NAMALWA (cell line): Measurements from ENCODE around the gene SETD3.

Experiments used
- DNase-seq: peaks from one replicate; pipeline ENCODE4 v3.0.0-alpha.2; 2015; ENCODE audit warnings: low spot score

The SETD3 gene

DNA sequence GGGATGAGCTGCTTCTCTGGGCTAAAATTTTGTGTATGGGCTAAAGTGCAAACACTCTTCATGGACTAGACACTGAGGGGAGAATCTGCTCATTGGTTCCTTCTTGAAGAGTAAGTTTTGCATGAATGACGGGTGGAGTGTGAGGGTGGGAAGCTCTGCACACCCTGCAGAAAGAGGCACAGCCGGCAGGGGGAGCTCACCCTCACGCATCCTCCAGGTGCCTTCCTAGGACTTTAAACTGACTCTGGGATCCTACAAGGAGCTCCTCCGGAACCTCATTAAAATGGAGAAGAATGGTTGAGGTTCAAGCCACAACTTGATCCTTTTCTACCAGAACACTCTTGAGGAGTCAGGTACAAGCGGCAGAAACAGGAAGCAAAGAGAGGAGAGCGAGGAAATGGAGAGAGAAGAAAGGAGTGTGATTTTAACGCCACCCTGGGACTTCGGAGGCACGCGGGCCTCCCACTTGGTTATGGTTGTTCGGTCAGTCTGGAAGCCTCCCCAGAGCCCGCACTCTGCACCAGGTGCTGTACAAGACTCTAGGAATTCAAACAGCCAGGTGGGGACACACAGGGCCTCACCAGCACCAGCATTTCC is 87.5 kb downstream of the SETD3 start:
- peak; percentile 47 for DNase-seq

DNA sequence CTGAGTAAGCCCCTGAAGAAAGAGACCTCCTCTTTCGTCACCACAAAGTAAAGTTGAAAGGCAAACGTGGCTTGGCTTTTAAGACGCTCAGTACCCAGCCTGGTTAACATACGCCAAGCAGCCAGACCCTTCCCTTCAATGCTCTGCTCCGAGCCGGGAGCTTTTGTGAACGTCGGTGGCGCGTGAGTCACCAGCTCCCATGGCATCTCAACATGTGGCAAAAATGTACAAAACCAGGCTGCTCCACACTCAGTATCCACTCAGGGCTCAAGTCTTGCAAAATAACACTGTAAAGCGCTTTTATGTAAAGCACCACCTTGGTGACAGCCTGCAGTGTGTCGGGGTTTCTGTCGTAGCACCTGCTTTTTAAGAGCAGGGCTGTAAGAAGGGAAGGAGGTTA is 89.0 kb downstream of the SETD3 start:
- DNase-seq = no peak

DNA sequence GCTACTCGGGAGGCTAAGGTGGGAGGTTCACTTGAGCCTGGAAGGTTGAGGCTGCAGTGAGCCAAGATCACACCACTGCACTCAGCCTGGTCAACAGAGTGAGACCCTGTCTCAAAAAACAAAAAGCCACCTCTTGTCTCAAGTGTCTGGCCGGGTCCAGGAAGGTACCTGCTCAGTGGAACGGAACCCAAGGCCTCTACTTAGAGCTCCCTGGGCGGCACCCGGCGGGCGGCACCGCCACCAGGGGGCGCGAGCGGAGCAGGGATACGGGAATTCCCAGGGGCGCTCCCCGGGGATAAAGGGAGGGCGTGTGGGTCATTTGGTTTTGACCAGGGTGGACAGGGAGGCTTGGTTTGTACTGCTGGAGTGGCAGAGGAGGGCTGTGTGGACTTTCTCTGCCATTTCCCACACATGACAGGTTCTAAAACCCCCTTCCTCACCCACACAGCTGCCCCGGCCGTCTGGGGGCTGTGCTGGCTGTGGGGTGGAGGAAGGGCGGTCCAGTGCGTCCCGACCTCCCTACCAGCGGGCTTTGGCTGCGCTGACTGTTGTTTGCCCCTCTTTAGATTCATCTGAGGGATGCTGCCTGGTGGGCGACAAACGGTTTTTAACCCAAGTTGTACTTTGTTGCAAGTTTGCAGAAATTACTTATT is 91.4 kb downstream of the SETD3 start:
- peak; percentile 36 for DNase-seq

DNA sequence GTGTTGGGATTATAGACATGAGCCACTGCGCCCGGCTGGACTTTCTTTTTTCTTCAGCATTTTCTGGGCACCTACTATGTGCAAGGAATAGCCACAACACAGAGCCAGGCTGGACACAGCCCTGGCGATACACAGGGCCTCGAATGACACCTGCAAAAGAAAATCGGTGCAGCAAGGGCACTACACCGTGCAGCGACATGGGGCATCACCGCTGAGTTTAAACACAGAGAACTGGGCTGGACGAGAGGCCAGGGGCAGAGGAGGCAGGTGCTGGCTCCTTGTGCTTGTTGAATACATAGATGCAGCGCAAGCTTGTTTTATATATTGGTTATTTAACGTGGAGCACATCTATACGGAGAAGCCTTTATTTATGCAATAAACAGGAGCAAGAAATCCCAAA is 92.4 kb downstream of the SETD3 start:
- no peak for DNase-seq

DNA sequence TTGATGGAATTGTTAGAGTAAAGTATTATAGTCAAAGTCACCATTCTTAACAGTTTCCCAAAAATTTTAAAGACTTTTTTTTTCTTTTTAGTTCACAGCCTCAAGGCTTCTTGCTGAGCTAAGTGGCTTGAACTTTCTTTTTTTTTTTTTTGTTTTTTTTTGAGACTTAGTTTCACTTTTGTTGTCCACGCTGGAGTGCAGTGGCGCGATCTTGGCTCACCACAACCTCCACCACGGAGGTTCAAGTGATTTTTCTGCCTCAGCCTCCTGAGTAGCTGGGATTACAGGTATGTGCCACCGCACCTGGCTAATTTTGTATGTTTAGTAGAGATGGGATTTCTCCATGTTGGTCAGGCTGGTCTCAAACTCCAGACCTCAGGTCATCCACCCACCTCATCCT is 92.8 kb downstream of the SETD3 start:
- no peak for DNase-seq

DNA sequence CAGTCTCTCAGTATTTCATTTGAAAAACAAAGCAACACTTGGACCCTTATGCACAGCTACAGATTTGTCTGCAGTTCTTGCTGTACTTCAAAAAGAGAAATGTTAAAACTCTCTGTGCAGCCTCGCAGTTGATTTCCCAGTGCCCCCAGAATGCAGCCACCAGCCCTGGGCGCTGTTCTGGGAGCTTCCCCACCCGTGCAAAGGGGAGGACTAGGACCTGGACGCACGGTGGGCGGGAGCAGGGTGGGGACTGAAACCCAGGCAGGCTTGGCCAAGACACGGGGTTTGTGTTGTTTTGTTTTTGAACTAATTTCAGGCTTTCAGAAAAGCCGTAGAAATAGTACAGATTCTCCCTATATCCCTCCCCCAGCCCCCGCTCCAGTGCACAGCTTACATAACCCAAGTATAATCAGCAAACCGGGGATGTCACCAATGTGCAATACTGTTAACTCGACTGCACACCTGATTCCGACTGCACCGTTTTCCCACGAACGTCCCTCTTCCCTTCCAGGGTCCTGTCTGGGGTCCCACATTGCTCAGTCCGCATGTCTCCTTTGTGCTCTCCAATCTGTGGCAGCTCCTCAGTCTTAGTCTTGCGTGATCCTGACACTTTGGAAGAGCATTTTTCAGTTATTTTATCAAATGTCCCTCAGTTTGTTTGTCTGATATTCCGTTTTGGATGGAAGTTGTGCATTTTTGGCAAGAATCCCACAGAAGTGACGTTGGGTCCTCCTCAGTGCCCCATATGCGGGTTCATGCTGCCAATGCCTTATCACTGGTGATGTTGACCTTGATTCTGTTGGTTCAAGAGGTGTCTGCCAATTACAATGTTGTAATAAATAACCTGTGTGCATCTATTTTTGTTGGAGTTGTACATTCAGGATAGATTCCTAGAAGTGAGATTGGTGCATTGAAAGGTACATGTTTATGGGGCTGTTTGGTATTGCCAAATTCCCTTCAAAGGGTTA is 95.9 kb downstream of the SETD3 start:
- no peak for DNase-seq

DNA sequence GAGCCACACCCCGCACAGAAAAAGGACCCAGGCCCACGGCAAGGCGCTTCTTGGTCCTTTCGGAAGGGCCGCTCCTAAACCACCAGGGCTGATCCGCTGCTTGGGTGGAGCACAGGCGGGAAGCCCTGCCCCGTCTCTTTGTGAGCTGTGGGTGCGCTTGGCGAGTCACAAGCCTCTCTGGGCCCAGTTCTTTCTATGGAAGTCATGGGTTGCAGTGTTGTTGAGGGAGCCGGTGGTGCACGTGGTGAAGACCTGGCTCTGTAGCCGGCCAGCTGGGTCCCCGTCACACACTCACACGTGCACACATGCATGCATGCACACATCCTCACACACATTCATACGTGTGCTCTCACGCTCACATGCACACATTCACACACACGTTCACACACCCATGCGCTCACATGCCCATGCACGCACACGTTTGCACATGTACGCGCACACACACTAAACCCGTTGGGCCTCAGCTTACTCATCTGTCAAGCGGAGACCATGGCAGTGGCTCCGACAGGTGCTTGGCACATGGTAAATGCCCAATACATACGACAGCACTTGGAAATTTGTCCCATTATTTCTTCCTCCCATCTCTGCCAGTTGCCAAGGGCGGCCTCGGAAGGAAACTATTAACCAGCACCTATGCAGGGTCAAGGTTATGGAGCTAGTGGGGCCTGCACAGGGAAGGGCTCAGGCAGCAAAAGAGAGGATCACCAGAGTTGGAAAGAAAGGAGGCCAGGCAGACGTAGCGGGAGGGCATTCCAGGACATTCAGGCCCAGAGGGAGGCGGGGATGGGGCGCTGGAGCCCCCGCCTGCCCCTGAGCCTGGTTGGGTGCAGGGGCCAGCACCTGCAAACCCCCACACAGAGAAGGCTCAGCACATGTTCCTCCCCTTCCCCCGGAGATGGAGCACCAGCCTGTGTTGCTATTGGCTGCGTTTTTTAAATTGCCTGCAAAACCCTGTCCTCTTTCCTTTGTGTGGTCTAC is 96.9 kb downstream of the SETD3 start:
- DNase-seq = no peak

DNA sequence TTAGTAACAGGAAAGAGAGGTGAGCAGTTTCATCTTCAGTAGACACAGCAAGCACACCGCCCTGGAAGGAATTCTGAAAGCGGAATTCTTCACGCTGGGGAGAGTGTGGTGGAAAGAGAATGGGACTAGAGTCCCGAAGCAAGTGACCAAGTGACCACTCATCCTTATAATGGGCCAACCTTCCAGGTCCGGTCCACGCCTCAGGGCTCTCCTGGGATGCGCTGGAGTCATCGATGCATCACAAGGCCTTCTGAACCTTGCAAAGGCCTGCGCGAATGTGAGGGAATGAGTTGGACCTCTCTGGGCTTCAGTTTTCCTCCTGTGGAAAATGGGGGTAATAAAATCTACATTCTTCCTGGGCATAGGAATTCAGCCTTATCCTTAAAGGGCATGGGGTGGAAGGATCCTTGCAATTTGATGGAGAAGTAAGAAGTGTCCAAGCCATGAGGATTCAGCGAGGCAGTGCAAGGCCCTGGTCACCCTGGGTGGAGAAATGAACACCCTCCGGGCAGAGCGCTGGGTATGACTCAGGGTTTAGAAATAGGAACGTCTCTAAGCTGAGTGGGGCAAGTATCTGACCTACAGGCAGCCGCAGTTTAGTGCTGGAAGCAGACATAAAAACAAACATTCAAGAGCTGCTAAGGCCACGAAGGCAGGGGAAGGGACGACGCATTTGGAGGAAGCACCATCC is 97.7 kb downstream of the SETD3 start:
- DNase-seq = no peak

DNA sequence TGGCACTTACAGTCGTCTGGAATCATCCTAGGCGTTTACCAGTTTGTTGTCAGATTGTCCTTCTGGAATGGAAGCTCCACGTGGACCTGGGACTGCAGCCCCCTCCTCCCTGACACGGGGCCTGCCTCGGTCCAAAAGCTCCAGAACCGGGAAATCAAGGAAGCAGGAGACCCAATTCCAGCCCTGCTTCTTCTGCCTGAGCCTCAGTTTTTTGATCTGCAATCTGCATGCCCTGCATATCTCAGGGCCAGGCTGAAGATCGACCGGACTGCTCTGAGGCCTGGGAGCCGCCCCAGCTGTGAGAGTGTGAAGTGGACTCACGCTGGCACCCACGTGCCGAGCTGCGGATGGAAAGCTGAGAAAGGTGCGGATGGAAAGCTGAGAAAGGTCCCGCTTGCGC is 98.6 kb downstream of the SETD3 start:
- no peak for DNase-seq

DNA sequence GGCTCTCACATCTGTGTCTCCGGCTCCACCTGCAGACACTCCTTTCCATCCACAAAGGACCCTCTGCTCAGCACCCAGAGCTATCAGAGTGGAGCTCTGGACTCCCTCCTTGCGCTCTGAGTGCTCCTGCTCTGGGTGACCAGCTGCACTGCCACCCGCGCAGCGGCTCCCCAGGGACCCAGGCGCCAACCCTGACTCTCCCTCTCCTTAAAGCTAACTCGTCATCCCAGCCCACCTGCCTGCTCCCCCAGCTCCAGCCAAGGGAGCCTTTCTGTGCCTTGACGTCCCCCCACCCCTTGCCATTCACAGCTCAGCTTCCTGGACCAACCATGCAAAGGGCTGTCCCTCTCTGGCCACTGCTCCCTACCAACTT is 99.0 kb downstream of the SETD3 start:
- DNase-seq = no peak

DNA sequence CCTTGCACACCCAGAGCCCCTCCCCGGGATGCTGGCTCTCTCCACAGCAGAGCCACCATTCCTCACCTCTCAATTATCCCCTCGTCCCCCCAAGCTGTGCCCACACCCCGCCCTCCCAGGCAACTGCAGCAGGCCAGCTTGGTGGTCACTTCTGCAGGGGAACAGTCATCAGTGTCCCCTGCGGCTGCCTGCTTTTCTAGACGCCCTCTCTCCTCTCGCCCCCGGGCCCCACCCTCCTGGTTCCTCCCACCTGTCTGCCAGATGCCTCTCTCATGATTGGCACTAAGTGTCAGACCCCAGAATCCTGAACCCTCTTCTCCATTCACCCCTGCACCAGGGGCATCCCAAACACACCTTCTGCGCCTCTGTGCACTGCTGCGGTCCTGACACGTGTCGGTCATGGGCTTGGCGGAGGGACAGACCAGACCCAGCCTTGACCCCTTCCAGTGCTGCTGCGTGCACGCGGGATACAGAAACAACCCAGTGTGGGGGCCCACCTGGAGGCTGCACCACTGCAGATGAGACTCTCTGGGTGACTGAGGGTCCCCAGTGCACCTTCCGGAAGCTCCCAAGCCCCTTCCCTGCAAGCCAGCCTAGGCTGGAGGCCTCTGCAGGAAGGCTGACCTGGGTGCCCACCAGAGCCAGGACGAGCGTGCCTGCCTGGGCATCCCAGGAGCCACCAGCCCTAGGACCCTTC is 99.5 kb downstream of the SETD3 start:
- no peak for DNase-seq

DNA sequence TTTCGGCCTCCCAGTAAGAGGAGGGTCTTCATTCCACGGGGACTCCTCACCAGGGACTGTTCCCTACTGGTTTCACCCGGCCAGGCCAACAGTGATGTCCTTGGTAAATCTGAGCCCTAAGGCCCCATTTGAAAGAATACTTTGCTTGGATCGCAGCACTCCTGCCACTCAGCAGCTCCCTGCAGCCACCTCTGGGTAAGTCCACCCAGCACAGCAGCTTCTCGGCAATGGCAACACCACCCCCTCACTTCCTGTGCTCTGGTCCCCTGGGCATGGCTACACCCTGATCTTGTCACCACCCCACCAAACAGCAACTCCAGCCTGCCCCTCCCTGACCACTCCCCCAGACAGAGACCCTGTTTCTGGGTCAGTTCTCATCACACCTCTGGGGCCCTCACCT is 100.3 kb downstream of the SETD3 start:
- DNase-seq = no peak

DNA sequence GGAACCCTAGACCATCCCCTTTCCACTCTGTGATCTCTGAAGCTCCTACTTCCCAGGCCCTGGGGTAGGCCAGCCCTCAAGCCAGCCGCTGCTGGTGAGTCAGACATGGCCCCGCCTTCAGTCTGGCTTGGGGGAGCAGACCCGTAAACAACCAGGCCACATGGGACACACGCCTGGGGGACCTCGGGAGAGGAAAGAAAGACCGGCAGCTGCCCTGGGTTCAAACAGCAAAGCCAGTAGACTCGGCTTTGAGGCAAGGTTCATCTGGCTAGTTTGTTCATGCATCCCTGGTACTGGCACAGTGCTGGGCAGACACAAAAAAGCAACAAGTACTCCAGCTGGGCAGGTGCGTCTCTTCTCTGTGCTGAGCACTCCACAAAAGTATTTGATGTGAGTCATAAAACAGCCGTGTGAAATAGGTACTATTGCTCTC is 101.9 kb downstream of the SETD3 start:
- no peak for DNase-seq

DNA sequence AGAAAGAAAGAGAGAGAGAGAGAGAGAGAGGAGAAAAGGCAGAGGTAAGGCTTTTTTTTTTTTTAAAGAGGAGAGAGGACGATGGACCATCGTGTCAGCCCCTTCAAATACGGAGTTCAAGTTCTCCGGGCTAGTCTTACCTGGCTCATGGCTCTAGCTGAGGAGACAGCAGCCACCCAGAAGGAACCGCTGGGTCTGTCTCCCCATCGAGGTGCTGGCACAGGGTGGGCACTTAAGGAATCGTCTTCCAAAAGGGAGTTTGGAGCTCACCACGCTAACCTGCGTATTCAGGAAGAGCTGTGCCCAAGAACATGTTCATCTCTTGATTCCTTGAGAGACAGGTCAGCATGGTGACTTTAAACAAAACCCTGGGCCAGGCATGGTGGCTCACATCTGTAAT is 102.7 kb downstream of the SETD3 start:
- no peak for DNase-seq

DNA sequence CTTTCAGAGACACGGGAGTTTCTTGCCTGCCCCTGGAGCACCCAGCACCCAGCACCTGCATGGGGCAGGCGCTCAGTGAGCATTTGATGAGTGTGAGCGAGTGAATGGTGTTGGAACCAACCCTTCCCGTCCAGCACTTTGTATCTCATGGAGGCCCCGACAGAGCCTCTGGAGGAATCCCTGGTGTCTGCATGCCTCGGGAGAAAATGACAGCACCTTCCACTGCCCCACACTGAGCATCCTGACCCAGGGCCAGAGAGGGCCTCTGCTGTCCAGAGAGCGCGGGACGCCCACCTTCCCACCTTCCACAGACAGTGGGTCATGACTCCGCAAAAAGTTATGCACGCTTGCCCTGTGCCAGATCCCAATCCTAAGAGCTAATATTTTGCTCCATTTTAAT is 105.7 kb downstream of the SETD3 start:
- no peak for DNase-seq

DNA sequence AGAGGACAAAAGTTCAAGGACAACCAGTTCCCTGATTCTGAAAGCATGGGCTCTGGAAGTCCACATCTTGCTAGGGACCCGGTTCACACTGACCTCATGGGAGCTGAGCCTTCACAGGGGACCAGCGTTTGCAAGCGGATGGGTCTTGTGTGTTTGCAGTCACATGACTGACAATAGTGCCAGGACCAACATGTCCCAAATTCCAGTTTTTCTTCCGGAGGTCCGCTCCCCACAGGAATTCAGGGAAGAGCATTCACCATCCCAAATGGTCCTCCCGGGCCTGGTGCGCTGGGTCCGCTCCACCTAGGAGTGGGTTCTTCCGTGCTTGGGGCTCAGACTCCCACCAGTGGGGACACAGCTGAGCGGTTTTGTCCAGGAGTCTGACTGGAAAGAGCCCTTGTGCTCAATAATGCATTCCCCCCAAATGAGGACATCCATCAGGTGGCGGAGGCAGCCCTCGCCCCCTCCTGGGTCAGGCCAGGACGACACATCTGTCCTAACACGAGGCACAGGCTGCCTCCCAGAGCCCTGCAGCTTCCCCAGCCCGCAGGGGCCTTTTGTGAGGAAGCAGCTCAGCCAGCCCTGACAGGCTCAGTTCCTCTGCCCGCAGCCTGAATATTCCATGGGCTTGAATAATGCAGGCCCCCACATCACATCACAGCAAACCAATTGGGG is 116.9 kb downstream of the SETD3 start:
- DNase-seq = no peak

DNA sequence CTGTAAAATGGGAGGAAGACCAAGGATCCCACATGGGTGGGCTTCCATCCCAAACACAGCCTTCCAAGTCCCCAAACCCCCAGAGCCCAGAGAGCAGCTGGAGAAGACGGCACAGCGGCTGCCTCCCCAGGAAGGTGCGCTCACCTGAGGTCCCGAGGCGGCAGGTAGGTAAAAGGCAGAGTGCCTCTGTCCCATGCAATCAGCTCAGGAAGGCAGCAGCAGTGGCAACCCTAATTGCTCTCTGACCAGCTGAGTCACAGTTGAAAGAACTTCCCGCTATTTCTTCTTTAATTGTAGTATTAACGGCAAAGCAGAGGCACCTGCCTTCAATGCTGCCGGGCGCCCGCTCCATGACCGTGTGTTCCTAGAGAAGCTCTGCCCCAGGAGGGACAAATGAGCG is 117.6 kb downstream of the SETD3 start:
- DNase-seq = no peak

DNA sequence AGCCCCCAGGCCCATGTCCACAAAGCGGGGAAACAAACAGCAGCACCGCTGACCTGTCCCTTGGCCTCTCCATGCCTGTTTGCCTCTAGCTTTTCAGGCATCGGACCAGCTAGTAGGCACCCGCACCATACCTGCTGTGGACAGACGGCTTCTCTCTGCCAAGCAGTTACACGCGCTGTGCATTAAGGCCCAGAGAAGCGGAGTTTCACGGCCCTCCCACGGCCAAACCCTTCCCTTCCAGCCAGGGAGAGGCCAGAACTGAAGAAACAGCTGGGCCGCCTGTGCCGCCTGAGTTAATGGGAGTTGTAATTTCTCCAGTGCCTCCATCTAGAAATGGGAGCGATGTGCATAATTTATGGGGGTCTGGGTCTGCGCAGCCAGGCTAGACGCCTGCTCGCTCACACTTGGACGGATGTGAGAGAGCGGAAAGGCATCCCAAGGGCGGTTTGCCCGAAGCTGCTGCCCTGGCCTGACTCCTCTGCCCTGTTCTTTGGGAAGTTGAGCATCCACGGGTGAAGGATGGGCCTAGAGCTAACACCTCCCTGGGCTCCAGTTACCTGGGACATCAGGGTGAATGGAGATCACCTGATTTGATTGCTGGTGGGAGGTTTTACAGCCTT is 119.0 kb downstream of the SETD3 start:
- no peak for DNase-seq

DNA sequence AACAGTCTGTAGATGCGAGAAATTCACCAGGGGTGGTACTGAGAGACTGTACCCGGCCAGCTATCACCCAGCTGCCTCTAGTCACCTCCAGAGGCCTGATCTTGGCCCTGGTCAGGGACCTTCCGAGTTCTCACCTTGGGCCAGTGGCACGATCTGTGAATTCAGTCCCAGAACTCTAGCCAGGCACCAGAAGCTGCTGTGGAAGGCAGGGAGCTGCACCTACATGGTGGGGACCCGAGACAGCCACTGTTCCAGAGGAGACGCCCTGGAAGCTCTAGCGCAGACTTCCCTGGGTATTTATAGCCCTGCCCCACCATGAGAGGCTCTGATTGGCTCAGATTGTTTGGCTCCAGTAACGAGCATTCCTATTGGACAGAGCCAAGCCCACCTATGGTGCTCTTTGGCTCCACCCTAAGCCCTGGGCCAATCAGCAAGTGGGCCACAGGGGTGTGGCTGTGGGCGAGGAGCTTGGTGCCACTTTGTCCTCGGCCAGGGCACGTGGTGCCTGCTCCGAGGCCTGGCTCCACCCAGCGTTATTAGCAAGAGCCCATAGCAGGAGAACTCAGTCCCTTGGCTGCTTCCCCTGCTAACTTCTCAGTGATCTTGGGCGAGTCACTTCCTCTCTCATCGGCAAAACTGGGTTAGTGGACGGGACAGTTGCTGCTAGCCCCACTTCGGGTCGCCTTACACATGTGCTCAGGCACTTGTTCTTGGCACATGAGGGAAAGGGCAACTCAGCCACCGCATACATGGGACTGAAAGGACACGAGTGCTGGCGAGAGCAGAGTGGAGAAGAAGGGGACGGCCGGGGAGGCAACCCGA is 119.7 kb downstream of the SETD3 start:
- peak; percentile 78 for DNase-seq
